ENCODE measurements around the gene WDR59. TPM values are rescaled to one million over a fixed set of nuclear protein-coding genes. Genes with fewer than 3 reads are reported as not detected.
"Not testable (repeated sequence)": the region's sequence is repeated elsewhere in the genome, so short reads cannot be mapped to it uniquely, and the experiment has no call there.

Gene WDR59
- total RNA-seq, 1 donor from 2014 or later, result 23.7 TPM

DNA sequence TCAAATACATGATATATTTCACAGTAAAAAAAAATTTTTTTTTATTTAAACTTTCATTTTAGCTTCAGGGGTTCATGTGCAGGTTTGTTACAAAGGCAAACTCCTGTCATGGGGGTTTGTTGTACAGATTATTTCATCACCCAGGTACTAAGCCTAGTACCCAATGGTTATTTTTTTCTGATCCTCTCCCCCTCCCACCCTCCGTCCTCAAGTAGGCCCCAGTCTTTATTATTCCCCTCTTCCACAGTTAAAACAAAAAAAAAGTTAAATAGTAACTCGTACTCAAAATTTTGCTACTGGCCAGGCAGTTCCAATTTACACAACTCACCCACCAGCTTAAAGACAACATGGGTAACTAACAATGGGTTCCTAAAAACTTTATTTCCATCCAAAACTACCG lies 63.9 kb downstream of the WDR59 start:
- no peak for DNase-seq (ENCODE audit: extremely low read depth, low read depth, low spot score)

DNA sequence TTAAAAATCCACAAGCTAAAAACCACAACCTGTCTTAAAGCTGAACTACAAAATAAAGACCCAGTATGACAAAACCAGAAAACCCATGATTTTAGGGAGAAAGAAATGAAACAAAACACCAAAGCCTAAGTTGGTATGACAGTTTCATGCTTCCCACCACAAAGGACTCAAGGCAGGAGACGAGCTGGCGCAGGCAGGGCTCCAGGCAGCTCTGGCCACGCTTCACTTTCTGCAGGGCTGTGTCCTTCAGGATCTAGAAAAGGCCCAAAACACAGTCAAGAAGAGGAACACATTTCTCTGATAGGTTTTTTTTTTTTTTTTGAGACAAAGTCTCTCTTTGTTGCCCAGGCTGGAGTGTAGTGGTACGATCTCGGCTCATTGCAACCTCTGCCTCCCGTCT lies 75.3 kb downstream of the WDR59 start:
- no peak for DNase-seq (ENCODE audit: extremely low read depth, low read depth, low spot score)

DNA sequence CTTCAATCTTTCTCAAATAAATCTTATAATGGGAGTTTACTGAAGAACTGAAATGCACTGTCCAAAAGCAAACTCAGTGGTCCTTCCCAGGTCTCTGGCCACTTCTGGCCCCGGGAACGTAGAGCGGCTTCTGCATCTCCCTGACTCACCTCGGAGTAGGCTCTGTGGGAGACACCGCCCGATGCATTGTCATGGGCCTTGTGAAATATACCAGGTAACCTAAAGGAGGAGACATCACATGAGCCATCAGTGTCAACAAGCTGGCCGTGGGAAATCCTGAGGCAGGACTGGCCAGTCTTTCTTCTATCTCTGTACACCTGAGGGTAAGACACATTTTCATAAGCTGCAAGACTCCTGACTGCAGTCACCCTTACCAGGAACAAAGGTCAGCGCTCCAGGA lies 76.2 kb downstream of the WDR59 start:
- DNase-seq (ENCODE audit: extremely low read depth, low read depth, low spot score), result not testable (repeated sequence)

DNA sequence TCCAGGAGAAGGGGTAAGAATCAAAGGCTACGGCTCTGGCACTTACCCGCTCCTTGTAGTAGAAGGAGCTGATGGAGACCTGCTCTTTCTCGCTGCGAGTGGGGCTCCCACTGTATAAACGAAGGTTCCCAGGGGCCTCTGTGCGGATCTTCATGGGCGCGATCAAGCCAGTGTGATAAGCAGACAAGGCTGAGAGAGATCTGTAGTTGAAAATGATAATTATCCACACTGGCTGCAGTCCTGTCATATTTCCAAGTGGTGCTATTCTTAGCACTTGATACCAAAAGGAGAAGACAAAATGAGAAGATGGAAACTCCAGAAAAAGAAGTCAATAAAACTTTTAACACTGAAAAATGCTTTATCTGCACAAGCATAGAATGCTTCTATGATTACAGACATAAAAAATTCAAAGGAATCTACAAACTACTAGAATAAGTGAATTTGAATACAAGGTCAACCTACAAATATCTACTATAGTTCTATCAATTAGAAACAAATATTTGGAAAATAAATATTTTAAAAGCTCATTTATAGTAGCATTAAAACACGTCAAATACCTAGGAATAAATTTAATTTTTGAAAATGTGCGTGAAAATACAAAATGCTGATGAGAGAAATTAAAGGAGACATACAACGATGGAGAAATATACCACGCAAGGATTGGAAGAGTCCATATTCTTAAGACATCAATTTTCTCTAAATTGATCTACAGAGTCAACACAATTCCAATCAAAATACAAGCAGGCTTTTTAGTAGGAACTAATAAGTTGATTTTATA lies 80.8 kb downstream of the WDR59 start:
- DNase-seq (ENCODE audit: extremely low read depth, low read depth, low spot score), result no peak

DNA sequence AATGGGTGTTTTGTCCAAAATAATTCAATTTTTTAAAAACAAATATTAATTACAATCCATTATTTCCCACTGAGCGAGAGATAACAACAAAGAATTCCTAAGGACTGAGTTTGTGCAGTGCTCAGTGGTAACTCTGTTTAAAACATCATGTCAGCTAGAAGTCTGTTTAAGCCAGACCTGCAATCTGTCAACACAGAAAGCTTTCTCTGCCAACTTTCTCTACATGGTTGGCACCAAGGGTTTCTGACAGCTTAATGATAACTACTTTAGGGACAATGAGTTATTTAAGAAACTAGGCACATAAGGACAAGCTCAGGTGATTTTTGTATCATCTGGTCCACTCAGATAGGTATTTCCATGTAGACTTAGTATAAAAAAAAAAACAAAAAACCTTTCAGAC lies 81.8 kb downstream of the WDR59 start:
- no peak for DNase-seq (ENCODE audit: extremely low read depth, low read depth, low spot score)

DNA sequence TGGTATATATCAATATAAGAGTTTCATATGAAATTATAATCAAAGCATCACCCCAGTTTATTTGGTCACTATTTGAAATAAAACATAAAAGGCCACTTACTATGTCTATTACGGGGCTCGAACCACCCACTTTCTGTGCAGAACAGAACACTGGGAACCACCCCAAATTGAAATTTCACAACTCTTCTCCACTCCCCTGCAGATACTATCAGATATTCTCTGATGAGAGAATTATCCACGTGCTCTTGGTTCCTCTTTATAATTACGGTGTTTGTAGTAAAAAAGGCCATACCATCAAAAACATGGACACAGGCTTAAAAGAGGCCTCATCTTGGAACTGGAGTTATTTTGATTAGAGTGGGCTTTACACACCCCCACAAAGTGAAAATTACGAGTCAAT lies 82.8 kb downstream of the WDR59 start:
- no peak for DNase-seq (ENCODE audit: extremely low read depth, low read depth, low spot score)

DNA sequence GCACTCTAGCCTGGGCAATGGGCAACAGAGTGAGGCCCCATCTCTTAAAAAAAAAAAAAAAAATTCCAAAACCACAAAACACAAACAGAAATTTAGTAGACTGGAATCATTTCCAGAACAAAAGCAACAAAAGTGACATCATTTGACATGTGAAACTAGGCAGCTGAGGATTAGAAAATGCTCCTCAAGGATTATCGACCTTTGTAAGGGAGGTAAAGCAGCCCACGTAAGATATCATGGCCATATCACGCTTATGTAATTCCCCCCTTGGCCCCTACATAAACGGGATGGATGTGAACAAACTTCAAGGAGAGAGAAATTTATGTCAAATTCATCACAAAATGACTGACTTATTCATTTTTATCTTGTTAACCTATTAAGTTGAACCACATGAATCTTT lies 83.3 kb downstream of the WDR59 start:
- no peak for DNase-seq (ENCODE audit: extremely low read depth, low read depth, low spot score)

DNA sequence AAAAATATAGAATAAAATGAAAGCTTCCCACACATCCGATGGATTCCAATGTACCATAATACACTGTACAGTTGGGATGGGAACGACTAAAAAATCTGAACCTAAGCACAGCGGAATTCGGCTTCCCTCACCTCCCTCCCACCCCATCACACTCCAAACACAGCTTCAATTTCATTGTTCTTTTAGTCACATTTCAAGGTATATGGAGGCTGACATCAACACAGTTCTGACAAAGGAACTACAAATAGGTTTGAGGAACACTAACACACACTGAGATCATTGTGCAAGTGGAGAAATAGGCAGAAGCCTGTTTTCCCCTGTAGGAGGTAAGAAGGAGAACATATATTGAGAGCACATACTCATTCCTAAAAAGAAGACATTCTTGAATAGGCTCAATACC lies 85.1 kb downstream of the WDR59 start:
- no peak for DNase-seq (ENCODE audit: extremely low read depth, low read depth, low spot score)

DNA sequence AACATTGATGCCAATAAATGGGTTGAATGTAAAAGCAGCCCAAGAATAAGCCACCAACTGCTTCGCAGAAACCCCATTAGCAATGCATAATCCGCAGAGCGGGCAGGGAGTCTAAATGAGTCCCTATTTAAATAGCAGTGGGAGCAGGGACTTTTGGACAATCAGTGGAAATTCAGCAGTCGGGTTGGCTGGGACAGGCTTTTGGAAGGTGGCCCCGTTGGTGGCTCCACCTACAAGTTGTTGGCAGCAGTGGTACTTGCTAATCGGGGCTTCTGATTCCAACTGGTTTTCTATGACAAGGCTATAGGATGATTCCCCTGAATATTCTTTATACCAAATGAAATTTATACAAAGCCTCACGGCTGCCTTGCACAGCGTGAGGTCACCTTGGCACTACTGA lies 86.3 kb downstream of the WDR59 start:
- DNase-seq (ENCODE audit: extremely low read depth, low read depth, low spot score), result no peak

DNA sequence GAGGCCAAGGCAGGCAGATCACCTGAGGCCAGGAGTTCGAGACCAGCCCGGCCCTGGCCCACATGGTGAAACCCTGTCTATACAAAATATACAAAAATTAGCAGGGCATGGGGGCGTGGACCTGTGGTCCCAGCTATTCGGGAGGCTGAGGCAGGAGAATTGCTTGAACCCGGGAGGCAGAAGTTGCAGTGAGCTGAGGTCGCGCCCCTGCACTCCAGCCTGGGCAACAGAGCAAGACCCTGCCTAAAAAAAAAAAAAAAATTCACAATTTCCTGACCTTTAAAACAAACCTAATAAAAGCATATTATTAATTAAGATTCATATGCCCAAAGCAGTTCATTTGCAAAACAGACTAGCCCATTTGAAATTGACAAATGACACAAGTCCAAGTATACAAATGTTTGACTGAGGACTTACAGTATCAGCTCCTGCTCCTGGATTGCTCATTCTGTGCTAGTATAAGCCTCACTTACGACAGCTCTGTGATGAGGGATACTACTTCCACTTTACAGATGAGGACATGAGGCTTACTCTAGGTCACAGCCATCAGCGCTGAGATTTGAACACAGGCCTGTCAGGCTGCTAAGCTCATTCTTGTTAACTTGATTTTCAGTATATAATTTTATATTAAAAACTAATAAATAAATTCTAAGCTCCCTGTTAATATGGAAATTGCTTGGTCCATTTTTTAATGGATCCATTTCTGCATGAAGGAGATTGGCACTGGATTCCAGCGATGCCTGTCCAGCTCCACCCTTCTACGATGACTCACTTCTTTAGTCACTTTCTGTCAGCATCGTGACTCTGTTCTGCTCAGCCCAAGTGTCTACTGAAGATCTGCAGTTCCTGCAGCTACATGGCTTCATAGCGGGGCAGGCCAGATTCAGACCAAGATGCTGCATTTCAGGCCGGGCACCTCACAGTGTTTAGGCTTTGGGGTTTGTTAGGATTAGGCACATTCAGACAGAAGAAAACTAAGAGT lies 88.2 kb downstream of the WDR59 start:
- DNase-seq (ENCODE audit: extremely low read depth, low read depth, low spot score), result no peak

DNA sequence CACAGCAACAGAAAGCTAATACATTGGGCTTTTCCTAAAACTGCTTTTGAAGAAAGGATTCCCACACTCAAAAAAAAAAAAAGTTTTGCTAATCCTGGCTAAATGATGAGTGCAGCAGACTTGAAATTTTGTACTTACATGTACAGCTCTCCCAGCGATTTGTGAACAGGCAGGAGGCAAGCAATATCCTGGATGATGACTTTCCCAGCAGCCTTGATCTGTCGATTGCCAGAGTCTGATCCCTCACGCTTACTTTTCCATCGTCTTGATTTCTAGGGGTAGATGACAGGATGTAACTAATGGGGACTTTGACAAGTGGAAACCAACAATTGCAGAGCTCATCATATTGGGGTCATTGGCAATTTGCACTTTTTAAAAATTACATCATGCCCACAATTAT lies 91.4 kb downstream of the WDR59 start:
- no peak for DNase-seq (ENCODE audit: extremely low read depth, low read depth, low spot score)

DNA sequence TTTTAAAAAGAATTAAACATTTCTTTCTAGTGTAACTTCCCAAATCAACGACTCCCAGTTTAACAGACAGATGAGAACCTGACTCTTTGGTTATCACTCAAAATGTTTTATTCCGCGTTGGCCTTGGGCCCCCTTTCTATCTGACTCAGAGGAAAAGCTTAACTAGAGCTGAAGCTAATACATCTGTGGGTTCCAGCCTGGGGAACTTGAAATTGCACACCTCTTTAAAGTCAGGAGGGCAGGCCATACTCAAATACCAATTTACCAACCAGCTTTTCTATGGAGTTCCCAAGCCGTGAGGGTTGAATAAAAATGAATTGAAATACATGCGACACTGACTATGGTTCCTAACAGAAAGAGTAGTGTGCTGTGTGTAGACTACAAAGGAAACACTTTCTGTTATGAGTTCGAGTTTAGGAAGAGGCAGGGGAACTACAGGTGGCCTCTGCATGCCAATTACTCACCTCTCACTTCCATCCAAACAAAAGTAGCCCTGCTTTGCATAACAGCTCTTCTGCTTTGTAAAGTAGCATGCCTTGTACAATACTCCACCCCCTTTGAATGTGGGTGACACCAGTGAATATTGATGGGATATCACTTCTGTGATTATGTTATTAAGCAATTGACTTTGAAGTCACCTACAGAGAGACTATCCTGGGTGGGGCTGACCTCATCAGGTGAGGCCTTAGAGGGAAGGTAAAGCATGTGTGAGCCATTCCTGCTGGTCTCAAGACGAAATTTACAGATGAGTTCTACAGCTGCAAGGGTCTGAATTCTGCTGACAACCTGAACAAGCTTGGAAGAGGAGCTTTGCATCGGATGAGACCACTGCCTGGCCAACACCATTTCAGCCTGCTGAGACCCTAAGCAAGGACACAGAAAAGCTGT lies 92.1 kb downstream of the WDR59 start:
- no peak for DNase-seq (ENCODE audit: extremely low read depth, low read depth, low spot score)

DNA sequence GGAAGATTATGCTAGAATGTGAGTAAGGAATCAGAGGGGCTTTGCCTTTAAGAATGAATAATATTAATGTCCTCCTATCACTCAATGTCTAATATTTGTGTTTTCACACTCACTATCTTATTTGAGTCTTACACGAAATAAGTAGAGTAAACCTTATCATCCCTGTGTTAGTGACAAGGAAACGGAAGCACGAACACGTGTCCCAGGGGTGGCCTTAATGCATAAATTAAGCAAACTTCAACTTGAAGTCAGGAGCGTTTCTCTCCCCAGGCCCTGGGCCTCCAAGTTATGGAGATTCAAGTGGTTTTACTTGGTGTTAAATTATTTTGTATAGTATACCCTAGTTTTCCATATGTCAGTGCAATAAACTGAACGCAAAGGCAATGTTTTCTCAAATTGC lies 96.0 kb downstream of the WDR59 start:
- DNase-seq (ENCODE audit: extremely low read depth, low read depth, low spot score), result no peak

DNA sequence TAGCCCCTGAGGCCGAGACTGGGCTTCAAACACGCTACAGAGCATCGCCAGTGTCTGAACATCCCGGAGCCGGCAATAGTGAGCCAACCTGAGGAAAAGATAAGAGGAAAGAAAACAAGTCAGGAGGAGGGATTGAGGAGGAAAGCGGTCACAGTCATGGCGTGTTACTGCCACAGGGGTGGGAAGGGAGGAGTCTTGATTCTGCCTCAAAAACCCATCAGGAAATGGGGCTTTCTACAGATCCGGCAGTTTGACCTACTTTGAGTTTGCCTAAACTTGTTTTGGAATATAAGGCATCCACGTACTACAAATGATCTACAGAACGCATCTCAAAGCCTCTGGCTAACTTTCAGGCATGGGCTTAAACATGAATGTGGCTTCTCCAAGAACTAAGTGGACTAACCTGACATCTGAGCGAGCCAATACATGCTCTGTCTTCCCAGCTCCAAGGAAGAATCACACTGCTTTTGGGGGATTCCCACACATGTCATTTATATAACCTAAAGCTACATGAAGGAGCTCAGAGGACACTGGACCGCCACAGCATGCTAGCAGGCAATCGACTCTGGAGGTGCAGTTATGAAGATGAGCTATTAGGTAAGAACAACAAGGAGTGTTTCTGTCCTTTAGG lies 96.6 kb downstream of the WDR59 start:
- no peak for DNase-seq (ENCODE audit: extremely low read depth, low read depth, low spot score)

DNA sequence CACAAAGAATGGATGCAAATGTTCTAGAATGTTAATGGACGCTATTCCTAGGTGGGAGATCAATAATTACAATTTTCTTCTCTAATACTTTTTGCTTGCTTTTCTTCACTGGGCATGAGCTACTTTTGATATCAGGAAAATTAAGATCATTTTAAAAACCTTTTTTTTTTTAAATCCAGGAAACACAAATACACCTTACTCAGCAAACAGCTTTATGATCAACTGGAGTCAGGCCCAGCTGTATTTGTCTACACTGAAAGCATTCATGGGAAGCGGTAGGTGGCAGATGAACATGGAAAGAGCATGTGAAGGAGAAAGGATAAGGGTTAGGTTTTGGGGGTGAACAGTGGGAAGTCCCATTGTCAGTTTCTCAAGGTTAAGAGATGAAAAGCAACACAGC lies 97.8 kb downstream of the WDR59 start:
- DNase-seq (ENCODE audit: extremely low read depth, low read depth, low spot score), result no peak

DNA sequence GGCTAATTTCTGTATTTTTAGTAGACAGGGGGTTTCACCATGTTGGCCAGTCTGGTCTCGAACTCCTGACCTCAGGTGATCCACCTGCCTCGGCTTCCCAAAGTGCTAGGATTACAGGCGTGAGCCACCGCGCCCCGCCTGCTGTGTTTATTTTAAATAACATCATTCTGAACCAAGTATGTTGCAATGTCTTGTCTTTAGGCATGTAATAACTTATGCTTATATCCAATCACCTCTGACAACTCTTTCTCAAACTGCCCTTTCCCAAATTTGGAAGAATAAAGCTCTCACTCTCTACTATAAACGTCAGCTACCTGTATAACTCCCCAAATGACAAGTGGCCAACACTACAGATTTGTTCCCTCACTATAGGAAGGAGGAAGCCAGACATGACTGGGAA lies 107.2 kb downstream of the WDR59 start:
- no peak for DNase-seq (ENCODE audit: extremely low read depth, low read depth, low spot score)

DNA sequence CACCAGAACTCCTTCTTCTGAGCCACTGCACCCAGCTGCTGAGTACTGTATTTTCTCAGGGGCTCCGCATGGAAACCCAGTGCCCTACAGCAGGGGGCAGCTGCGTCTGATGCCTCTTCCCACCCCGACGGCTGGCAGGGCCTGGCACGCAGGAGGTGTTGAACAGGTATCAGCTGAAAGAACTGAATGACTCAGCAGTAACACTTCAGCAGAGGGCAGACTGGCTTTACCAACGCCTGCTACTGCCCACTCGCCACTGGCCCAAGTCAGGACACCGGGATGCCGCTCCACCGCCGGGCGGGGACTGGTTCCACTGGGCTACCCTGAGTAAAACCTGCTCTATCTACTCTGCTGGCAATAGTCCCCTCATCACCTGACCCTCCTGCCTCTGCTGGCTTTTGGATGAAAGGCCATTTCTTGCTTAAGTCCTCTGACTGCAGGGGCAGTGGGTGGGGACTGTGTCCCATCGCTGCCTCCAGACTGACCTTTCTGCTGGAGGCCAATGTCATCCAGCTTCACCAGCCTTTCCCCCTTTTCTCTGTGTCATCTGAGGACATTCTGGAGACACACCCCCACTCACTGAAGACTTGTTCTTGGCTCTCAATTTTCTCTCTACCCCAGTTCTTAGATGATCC lies 109.9 kb downstream of the WDR59 start:
- DNase-seq (ENCODE audit: extremely low read depth, low read depth, low spot score), result no peak

DNA sequence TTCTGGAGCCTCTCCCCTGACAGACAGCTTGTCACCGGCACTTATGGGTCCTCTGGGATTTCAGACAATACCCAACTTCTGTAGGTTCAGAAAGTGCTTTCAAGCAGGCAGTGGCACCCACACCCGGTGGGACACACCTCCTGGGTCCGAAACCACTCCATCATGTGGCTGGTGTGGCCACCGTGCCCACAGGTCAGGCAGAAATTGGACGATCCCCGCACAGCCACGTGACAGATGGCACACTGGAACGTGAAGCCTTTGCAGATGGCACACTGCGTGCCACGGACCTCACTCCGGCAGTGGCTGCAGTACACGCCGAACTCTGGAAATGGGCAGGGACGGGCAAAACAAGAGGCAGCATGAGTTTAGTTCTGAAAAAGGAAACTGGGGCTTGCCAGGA lies 110.8 kb downstream of the WDR59 start:
- DNase-seq (ENCODE audit: extremely low read depth, low read depth, low spot score), result no peak

DNA sequence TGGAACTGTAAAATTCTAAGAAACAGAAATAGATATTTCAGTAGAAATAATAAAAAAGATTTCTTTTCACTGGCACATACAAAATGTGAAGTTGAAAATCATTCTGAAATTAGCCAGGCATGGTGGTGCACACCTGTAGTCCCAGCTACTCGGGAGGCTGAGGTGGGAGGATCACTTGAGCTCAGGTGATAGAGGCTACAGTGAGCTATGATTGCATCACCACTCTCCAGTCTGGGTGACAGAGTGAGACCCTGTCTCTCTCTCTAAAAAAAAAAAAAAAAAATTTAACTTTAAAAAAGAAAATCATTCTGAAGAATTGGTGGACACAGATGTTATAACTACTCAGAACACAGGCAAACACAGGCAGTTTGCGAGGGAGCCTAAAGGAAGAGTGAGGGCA lies 112.6 kb downstream of the WDR59 start:
- no peak for DNase-seq (ENCODE audit: extremely low read depth, low read depth, low spot score)

DNA sequence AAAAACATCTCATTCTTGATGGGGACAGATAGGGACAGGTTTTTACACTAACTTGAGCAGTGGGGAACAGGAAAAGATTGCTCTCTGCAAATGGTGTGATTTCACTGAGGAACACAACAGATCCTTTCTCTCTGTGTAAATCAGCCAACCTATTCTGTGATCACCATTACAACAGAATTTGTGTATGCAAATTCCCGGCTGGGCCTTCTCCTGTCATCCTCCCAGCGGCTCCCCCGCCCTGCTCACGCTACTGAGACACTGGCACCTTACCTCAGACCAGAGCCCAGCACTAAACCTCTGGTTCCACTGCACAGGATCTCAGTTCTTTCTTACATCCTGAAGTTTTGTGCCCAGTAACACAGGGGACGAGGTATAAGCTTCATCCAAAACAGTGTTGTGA lies 113.3 kb downstream of the WDR59 start:
- DNase-seq (ENCODE audit: extremely low read depth, low read depth, low spot score), result no peak
